ENCODE data around the gene CPT2.

- TF ChIP-seq CTCF (conservative IDR thresholded peaks at IDR 0.05) (no peak), EZH2 (IDR thresholded peaks at IDR 0.05; ENCODE audit: low read depth) (no peak)
Observed at GRCh38 chr1:53210352-53210751, 13.7 kb downstream of the CPT2 start.

Data from PC-9 (cell line).